ENCODE data around the gene LRRC28.

The LRRC28 gene

DNA sequence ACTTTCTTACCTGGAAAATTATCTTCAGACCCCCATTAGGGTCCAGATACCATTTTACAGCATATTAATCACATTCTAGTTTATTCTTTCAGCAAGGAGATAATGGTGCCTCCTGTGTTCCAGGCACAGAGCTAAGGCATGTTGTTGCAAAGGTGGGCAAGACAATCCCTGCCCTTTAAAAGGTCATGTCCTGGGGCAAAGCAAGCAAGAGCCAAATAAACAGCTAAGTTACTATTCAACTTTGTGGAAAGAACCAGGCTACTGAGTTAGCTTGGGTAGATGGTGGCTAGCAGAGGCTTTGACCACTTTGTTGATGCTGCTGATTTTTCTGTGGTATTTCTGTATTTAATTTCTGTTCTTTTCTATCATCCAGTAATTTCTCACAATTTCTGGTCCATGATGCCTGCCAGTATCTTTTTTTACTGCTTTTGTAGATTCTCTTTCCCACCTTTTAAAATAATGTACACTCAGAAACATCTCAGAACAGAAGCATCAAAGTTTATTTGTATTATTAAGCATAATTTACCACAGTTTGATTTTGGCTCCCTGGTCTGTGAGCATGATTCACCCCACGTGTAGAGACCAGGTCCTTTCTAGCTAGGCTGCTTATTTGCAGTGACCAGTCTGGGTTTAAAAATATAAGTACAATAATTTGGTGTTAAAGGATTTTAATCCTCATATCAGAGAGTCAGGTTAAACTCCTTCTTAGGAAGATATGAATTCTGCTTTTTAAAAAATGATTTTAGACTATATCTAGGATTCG is 71.5 kb downstream of the LRRC28 start:
- H3K27ac ChIP-seq (ENCODE audit: low read length) = no peak overlapping the region
- no peaks in the 10 kb centered on the region for H3K4me1 ChIP-seq (ENCODE audit: control insufficient read depth, insufficient read depth, low read length)
- no CpG with 5 or more reads among the region's 2 CpGs for WGBS (ENCODE audit: insufficient coverage, insufficient read length)
- H3K36me3 ChIP-seq (ENCODE audit: control insufficient read depth, insufficient read depth, low read length) = no peaks in the 10 kb centered on the region
- no peak for DNase-seq (ENCODE audit: low read depth, low spot score)
- no peak overlapping the region for H3K4me3 ChIP-seq (ENCODE audit: low read length)
- H3K27me3 ChIP-seq (ENCODE audit: control insufficient read depth, insufficient read depth, low read length) = no peaks in the 10 kb centered on the region
- H3K9me3 ChIP-seq (ENCODE audit: control insufficient read depth, insufficient read depth, low read length) = no peaks in the 10 kb centered on the region

DNA sequence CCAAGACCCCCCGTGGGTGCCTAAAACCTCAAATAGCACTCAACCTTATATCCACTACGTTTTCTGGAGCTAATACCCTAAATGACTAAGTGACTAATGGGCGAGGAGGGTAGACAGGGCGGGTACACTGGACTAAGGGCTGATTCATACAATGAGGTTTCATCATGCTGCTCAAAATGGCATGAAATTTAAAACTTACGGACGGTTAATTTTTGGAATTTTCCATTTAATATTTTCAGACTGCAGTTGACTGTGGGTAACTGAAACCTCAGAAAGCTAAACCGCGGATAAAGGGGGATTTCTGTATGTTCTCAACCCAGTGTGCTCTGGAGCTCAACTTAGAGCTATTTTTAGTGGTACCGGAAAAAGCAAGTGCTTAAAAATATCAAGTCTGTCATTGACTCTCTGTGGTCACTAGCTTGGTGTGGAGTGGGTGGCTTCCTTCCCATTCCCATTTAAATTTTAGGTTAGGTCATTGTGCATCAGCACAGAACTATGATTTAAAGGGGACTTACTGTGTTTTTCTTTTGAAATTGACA is 72.9 kb downstream of the LRRC28 start:
- no peak overlapping the region for H3K27ac ChIP-seq (ENCODE audit: low read length)
- H3K9me3 ChIP-seq (ENCODE audit: control insufficient read depth, insufficient read depth, low read length) = no peaks in the 10 kb centered on the region
- WGBS (ENCODE audit: insufficient coverage, insufficient read length) = no CpG with 5 or more reads among the region's 9 CpGs
- H3K4me1 ChIP-seq (ENCODE audit: control insufficient read depth, insufficient read depth, low read length) = no peaks in the 10 kb centered on the region
- H3K27me3 ChIP-seq (ENCODE audit: control insufficient read depth, insufficient read depth, low read length) = no peaks in the 10 kb centered on the region
- no peaks in the 10 kb centered on the region for H3K36me3 ChIP-seq (ENCODE audit: control insufficient read depth, insufficient read depth, low read length)
- H3K4me3 ChIP-seq (ENCODE audit: low read length) = no peak overlapping the region
- DNase-seq (ENCODE audit: low read depth, low spot score) = no peak

DNA sequence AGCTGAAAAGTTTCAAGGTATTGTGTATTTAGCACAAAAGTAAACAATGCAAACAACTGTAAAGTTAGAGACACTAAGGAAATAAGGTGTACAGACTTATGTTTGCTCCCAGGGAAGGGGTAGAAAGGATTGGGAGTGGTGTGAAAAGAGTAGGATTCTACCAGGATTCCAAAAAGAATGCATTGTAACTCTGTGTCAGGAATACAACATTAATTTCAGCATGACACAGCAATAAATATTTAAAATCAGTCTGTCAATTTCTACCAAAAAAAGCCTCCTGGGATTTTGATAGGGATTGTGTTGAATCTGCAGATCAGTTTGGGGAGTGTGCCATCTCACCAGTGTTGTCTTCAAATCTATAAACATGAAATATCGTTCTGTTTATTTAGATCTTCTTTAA is 73.4 kb downstream of the LRRC28 start:
- no peak overlapping the region for H3K27ac ChIP-seq (ENCODE audit: low read length)
- no peak overlapping the region for H3K4me3 ChIP-seq (ENCODE audit: low read length)
- H3K27me3 ChIP-seq (ENCODE audit: control insufficient read depth, insufficient read depth, low read length) = no peaks in the 10 kb centered on the region
- H3K36me3 ChIP-seq (ENCODE audit: control insufficient read depth, insufficient read depth, low read length) = no peaks in the 10 kb centered on the region
- H3K9me3 ChIP-seq (ENCODE audit: control insufficient read depth, insufficient read depth, low read length) = no peaks in the 10 kb centered on the region
- no CpG with 5 or more reads among the region's 1 CpG for WGBS (ENCODE audit: insufficient coverage, insufficient read length)
- H3K4me1 ChIP-seq (ENCODE audit: control insufficient read depth, insufficient read depth, low read length) = no peaks in the 10 kb centered on the region
- no peak for DNase-seq (ENCODE audit: low read depth, low spot score)

DNA sequence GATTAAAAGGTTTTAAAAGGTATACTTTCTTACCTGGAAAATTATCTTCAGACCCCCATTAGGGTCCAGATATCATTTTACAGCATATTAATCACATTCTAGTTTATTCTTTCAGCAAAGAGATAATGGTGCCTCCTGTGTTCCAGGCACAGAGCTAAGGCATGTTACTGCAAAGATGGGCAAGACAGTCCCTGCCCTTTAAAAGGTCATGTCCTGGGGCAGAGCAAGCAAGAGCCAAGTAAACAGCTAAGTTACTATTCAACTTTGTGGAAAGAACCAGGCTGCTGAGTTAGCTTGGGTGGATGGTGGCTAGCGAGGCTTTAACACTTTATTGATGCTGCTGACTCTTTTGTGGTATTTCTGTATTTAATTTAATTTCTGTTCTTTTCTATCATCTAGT is 75.0 kb downstream of the LRRC28 start:
- DNase-seq (ENCODE audit: low read depth, low spot score) = no peak
- no CpG with 5 or more reads among the region's 1 CpG for WGBS (ENCODE audit: insufficient coverage, insufficient read length)

GRCh38 chr15:99328106-99329072 is 77.1 kb downstream of the LRRC28 start:
- Histone ChIP-seq H3K27ac (ENCODE audit: low read length) (no peak overlapping the region), H3K4me3 (ENCODE audit: low read length) (no peak overlapping the region), H3K4me1 (ENCODE audit: control insufficient read depth, insufficient read depth, low read length) (no peaks in the 10 kb centered on the region), H3K9me3 (ENCODE audit: control insufficient read depth, insufficient read depth, low read length) (no peaks in the 10 kb centered on the region), H3K36me3 (ENCODE audit: control insufficient read depth, insufficient read depth, low read length) (no peaks in the 10 kb centered on the region), H3K27me3 (ENCODE audit: control insufficient read depth, insufficient read depth, low read length) (no peaks in the 10 kb centered on the region)
- WGBS (ENCODE audit: insufficient coverage, insufficient read length) = no CpG with 5 or more reads among the region's 7 CpGs
- DNase-seq (ENCODE audit: low read depth, low spot score) = no peak

More for the DNA sequence above, 75.0 kb downstream of the LRRC28 start:
- Histone ChIP-seq H3K4me1 (ENCODE audit: control insufficient read depth, insufficient read depth, low read length) (no peaks in the 10 kb centered on the region), H3K4me3 (ENCODE audit: low read length) (no peak overlapping the region), H3K9me3 (ENCODE audit: control insufficient read depth, insufficient read depth, low read length) (no peaks in the 10 kb centered on the region), H3K27ac (ENCODE audit: low read length) (no peak overlapping the region), H3K36me3 (ENCODE audit: control insufficient read depth, insufficient read depth, low read length) (no peaks in the 10 kb centered on the region), H3K27me3 (ENCODE audit: control insufficient read depth, insufficient read depth, low read length) (no peaks in the 10 kb centered on the region)

DNA sequence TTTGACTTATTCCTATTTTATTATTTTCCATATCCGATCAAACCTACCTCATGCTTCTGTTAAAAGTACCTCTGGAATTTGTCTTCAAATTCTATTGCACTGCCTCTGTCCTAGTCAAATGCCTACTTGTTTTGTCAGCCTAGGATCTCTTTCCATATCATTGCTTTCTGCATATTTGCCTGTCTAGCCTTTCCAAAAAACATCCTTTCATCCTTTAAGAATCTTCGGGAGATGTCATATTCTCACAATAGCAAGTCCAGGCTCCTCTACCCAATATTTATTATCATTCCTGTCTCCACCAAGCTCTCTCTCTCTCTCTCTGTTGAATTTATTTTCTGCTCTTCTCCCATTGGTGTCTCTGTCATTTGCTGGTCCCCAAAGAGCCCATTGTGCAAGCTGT is 80.1 kb downstream of the LRRC28 start:
- Histone ChIP-seq H3K9me3 (ENCODE audit: control insufficient read depth, insufficient read depth, low read length) (no peaks in the 10 kb centered on the region), H3K4me1 (ENCODE audit: control insufficient read depth, insufficient read depth, low read length) (no peaks in the 10 kb centered on the region), H3K27me3 (ENCODE audit: control insufficient read depth, insufficient read depth, low read length) (no peaks in the 10 kb centered on the region), H3K27ac (ENCODE audit: low read length) (no peak overlapping the region), H3K36me3 (ENCODE audit: control insufficient read depth, insufficient read depth, low read length) (no peaks in the 10 kb centered on the region), H3K4me3 (ENCODE audit: low read length) (no peak overlapping the region)
- no CpG with 5 or more reads among the region's 2 CpGs for WGBS (ENCODE audit: insufficient coverage, insufficient read length)
- no peak for DNase-seq (ENCODE audit: low read depth, low spot score)

DNA sequence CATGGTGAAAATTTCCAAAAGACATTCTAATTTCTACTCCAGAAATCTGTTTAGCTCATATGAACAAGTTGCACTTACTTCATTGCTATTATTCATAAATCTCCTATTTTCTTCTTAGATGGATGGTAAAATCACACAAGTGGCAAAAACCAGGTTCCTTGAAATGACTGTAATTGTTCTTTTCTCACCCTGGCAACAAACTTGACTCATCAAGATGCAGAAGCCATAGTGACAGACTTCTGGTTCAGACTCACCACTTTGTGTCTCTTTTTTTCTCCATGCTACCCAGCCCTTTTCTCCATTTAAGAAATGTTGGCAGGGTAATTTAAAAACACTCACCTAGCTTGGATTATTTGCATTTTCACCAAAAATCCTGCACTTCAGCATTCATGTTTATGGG is 82.1 kb downstream of the LRRC28 start:
- Histone ChIP-seq H3K4me3 (ENCODE audit: low read length) (no peak overlapping the region), H3K36me3 (ENCODE audit: control insufficient read depth, insufficient read depth, low read length) (no peaks in the 10 kb centered on the region), H3K4me1 (ENCODE audit: control insufficient read depth, insufficient read depth, low read length) (no peaks in the 10 kb centered on the region), H3K9me3 (ENCODE audit: control insufficient read depth, insufficient read depth, low read length) (no peaks in the 10 kb centered on the region), H3K27me3 (ENCODE audit: control insufficient read depth, insufficient read depth, low read length) (no peaks in the 10 kb centered on the region), H3K27ac (ENCODE audit: low read length) (no peak overlapping the region)
- DNase-seq (ENCODE audit: low read depth, low spot score) = no peak

GRCh38 chr15:99333981-99334380 is 82.7 kb downstream of the LRRC28 start:
- Histone ChIP-seq H3K36me3 (ENCODE audit: control insufficient read depth, insufficient read depth, low read length) (no peaks in the 10 kb centered on the region), H3K4me3 (ENCODE audit: low read length) (no peak overlapping the region), H3K27me3 (ENCODE audit: control insufficient read depth, insufficient read depth, low read length) (no peaks in the 10 kb centered on the region), H3K9me3 (ENCODE audit: control insufficient read depth, insufficient read depth, low read length) (no peaks in the 10 kb centered on the region), H3K27ac (ENCODE audit: low read length) (no peak overlapping the region), H3K4me1 (ENCODE audit: control insufficient read depth, insufficient read depth, low read length) (no peaks in the 10 kb centered on the region)
- DNase-seq (ENCODE audit: low read depth, low spot score) = no peak
- no CpG with 5 or more reads among the region's 8 CpGs for WGBS (ENCODE audit: insufficient coverage, insufficient read length)

DNA sequence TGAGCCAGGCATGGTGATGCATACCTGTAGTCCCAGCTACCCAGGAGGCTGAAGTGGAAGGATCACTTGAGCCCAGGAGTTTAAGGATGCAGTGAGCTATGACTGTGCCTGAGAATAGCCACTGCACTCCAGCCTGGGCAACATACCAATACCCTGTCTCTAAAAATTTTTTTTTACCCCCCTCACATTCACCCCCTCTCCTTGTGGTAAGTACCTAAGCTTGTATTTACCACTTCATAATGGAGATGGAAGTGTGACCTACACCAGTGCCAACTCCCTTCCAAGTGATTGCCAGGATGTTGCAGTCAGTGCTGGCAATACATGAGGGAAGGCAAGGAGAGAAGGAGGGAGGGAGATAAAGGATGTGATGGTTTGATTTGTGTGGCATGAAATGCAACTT is 84.2 kb downstream of the LRRC28 start:
- no peak overlapping the region for H3K27ac ChIP-seq (ENCODE audit: low read length)
- no peaks in the 10 kb centered on the region for H3K27me3 ChIP-seq (ENCODE audit: control insufficient read depth, insufficient read depth, low read length)
- H3K36me3 ChIP-seq (ENCODE audit: control insufficient read depth, insufficient read depth, low read length) = no peaks in the 10 kb centered on the region
- no peaks in the 10 kb centered on the region for H3K4me1 ChIP-seq (ENCODE audit: control insufficient read depth, insufficient read depth, low read length)
- no peak for DNase-seq (ENCODE audit: low read depth, low spot score)
- H3K9me3 ChIP-seq (ENCODE audit: control insufficient read depth, insufficient read depth, low read length) = no peaks in the 10 kb centered on the region
- H3K4me3 ChIP-seq (ENCODE audit: low read length) = no peak overlapping the region

DNA sequence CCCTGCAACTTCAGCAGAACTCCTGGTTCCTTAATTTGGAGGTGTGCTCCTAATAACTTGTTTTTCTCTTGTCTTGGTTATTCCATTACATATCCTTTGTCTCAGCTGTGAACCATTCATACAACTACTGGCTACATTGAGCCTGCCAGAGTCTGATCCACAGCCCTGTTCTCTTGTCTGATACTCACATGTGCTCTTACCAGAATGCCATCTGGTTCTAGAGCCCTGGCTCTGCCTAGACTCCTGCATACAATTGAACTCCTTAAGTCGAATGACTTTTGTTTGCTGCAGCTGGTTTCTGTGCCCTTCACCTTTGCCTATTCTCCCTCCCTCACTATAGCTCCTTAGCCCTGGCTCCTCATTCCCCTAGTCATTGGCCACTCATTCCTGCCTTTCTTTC is 85.5 kb downstream of the LRRC28 start:
- Histone ChIP-seq H3K27ac (ENCODE audit: low read length) (no peak overlapping the region), H3K4me1 (ENCODE audit: control insufficient read depth, insufficient read depth, low read length) (no peaks in the 10 kb centered on the region), H3K27me3 (ENCODE audit: control insufficient read depth, insufficient read depth, low read length) (no peaks in the 10 kb centered on the region), H3K4me3 (ENCODE audit: low read length) (no peak overlapping the region), H3K9me3 (ENCODE audit: control insufficient read depth, insufficient read depth, low read length) (no peaks in the 10 kb centered on the region), H3K36me3 (ENCODE audit: control insufficient read depth, insufficient read depth, low read length) (no peaks in the 10 kb centered on the region)
- no CpG with 5 or more reads among the region's 1 CpG for WGBS (ENCODE audit: insufficient coverage, insufficient read length)
- no peak for DNase-seq (ENCODE audit: low read depth, low spot score)

Measured in iPS DF 6.9 (cell line).